ENCODE results near the gene CSNK1G1. TPM values are rescaled to one million over a fixed set of nuclear protein-coding genes. Genes with fewer than 3 reads are reported as not detected.

The CSNK1G1 gene
- total RNA-seq, 4 donors from 2014 or later = 16.5 to 41.8 (median 33.3) TPM

DNA sequence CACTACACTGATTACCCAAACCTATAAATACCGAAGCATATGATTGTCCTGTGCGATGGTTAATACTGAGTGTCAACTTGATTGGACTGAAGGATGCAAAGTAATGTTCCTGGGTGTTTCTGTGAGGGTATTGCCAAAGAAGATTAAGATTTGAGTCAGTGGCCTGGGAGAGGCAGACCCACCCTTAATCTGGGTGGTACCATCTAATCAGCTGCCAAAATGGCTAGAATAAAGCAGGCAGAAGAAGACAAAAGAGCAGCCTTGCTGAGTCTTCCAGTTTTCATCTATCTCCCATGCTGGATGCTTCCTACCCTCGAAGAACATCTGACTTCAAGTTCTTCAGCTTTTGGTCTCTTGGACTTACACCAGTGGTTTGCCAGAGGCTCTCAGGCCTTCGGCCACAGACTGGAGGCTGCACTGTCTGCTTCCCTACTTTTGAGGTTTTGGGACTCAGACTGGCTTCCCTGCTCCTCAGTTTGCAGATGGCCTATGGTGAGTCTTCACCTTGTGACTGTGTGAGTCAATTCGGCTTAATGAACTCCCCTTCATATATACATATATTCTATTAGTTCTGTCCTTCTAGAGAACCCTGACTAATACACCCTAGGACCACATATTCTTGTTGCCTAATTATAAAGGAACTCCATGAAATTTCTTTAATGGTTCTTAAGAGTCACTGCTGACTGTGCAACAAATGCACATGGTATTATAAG is 31.7 kb downstream of the CSNK1G1 start:
- Histone ChIP-seq H3K36me3 (no peaks in the 10 kb centered on the region), H3K9me3 (no peaks in the 10 kb centered on the region), H3K27me3 (no peaks in the 10 kb centered on the region), H3K4me1 (no peaks in the 10 kb centered on the region), H3K4me3 (no peak overlapping the region), H3K27ac (no peak overlapping the region)
- intact Hi-C loops (cut with DNase I; ENCODE audit: low total_unique reads) = no loop called here
- no peak for TF ChIP-seq POLR2A (IDR thresholded peaks at IDR 0.05)
- TF ChIP-seq, protein P1, sequence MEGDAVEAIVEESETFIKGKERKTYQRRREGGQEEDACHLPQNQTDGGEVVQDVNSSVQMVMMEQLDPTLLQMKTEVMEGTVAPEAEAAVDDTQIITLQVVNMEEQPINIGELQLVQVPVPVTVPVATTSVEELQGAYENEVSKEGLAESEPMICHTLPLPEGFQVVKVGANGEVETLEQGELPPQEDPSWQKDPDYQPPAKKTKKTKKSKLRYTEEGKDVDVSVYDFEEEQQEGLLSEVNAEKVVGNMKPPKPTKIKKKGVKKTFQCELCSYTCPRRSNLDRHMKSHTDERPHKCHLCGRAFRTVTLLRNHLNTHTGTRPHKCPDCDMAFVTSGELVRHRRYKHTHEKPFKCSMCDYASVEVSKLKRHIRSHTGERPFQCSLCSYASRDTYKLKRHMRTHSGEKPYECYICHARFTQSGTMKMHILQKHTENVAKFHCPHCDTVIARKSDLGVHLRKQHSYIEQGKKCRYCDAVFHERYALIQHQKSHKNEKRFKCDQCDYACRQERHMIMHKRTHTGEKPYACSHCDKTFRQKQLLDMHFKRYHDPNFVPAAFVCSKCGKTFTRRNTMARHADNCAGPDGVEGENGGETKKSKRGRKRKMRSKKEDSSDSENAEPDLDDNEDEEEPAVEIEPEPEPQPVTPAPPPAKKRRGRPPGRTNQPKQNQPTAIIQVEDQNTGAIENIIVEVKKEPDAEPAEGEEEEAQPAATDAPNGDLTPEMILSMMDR (IDR thresholded peaks at IDR 0.05) = no peak
- no peak for DNase-seq

DNA sequence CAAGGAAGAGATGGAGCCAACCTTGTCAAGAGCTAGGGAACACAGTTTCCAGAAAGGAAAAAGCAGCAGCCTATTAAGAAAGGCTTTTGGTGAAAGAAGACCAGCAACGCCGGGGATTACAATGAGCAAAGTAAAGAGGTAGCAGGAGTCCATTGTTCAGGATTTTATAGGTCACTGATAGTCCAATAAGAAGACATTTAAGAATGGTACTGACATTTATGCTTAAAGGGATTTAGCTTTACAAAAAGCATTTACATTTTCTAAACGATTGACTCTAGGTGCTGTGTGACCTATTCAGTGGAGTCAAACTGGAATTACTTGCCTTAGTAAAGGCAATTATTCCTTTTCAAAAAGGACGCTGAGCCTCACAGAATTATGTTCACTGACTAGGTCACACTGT is 40.8 kb downstream of the CSNK1G1 start:
- Histone ChIP-seq H3K4me3 (no peak overlapping the region), H3K27me3 (no peaks in the 10 kb centered on the region), H3K9me3 (no peaks in the 10 kb centered on the region), H3K36me3 (no peaks in the 10 kb centered on the region), H3K27ac (peak overlapping the region in 1 of 2 donors; percentile 27), H3K4me1 (no peaks in the 10 kb centered on the region)
- no peak for TF ChIP-seq POLR2A (IDR thresholded peaks at IDR 0.05)
- TF ChIP-seq, protein P1 (IDR thresholded peaks at IDR 0.05) = no peak
- DNase-seq = no peak
- intact Hi-C loops (cut with DNase I; ENCODE audit: low total_unique reads) = no loop called here

DNA sequence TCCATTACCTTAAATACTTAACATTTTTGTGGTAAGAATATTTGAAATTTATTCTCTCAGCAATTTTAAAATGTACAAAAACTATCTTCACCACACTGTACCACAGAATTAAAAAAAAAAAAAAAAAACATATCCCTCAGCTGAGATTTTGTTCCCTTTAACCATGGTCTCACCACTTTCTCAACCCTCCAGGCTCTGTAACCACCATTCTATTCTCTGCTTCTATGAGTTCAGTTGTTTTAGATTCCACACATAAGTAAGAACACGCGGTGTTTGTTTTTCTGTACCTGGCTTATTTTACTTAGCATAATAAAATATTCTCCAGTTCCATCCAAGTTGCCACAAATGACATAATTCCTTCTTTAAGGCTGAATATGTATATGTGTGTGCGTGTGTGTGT is 41.5 kb downstream of the CSNK1G1 start:
- no peak overlapping the region for H3K27ac ChIP-seq

DNA sequence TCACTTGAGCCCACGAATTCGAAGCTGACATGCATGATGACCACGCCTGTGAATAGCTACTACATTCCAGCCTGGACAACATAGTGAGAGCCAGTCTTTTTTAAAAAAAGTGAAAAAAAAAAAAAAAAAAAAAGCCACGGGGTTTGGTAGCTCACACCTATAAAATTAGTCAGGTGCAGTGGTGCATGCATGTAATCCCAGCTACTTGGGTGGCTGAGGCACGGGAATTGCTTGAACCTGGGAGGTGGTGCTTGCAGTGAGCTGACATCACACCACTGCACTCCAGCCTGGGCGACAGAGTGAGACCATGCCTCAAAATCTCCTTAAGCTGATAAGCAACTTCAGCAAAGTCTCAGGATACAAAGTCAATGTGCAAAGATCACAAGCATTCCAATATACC is 44.4 kb downstream of the CSNK1G1 start:
- Histone ChIP-seq H3K9me3 (no peaks in the 10 kb centered on the region), H3K4me3 (no peak overlapping the region), H3K27me3 (no peaks in the 10 kb centered on the region), H3K4me1 (no peaks in the 10 kb centered on the region), H3K27ac (no peak overlapping the region), H3K36me3 (no peaks in the 10 kb centered on the region)
- TF ChIP-seq, protein P1 (IDR thresholded peaks at IDR 0.05) = no peak
- no peak for TF ChIP-seq POLR2A (IDR thresholded peaks at IDR 0.05)
- no peak for DNase-seq
- intact Hi-C loops (cut with DNase I; ENCODE audit: low total_unique reads) = no loop called here

More for the DNA sequence above, 41.5 kb downstream of the CSNK1G1 start:
- no peaks in the 10 kb centered on the region for H3K36me3 ChIP-seq
- H3K9me3 ChIP-seq = no peaks in the 10 kb centered on the region
- intact Hi-C loops (cut with DNase I; ENCODE audit: low total_unique reads) = no loop called here
- H3K4me1 ChIP-seq = no peaks in the 10 kb centered on the region
- no peak for DNase-seq
- no peaks in the 10 kb centered on the region for H3K27me3 ChIP-seq
- no peak overlapping the region for H3K4me3 ChIP-seq
- TF ChIP-seq POLR2A (IDR thresholded peaks at IDR 0.05) = no peak
- TF ChIP-seq, protein P1 (IDR thresholded peaks at IDR 0.05) = no peak

DNA sequence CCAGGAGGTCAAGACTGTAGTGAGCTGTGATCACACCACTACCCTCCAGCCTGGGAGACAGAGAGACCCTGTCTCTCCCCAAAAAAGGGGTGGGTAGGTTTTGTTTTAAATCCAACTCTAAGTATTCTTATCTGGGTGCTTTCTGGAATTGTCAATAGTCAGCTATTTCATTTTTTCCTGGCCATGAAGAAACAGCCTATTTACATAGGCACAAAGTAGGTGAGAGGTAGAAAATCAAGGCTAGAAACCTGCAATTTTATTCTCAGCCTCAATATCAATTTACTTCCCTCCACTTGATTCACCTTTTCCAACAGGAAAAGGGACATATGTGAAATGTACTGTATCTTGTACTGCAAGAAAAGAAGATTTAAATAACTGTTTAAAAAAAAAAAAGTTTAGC is 45.9 kb downstream of the CSNK1G1 start:
- TF ChIP-seq POLR2A (IDR thresholded peaks at IDR 0.05) = no peak
- TF ChIP-seq, protein P1 (IDR thresholded peaks at IDR 0.05) = no peak
- no peak for DNase-seq
- Histone ChIP-seq H3K4me3 (no peak overlapping the region), H3K9me3 (no peaks in the 10 kb centered on the region), H3K27me3 (no peaks in the 10 kb centered on the region), H3K27ac (no peak overlapping the region), H3K4me1 (no peaks in the 10 kb centered on the region), H3K36me3 (no peaks in the 10 kb centered on the region)
- intact Hi-C loops (cut with DNase I; ENCODE audit: low total_unique reads) = no loop called here

All from uterus (tissue), 4 donors.